Spleen (tissue), 7 donors: ENCODE data around the gene CKM.

Source experiments
- POLR2A ChIP-seq, 3 donors: fragments of 450-650 bp; IDR thresholded peaks; one replicate each; pipeline ENCODE4 v1.5.1; 2017; ENCODE audit warnings: antibody characterized with exemption in 3 of 3, mild to moderate bottlenecking in 1 of 3
- TF ChIP-seq, protein P1 (sequence below), 11 experiments: fragments of 200-600 bp in 7 of 11; fragments of 450-650 bp in 4 of 11; sonication (generic) in 4 of 11; IDR thresholded peaks in 8 of 11; conservative IDR thresholded peaks in 3 of 11; 1 replicate in 7 of 11; 2 replicates in 4 of 11; pipeline versions ENCODE4 v1.4.0 to v1.8.0; 2016 to 2021; ENCODE audit warnings: antibody characterized with exemption in 11 of 11, inconsistent platforms in 4 of 11, mild to moderate bottlenecking in 1 of 11
- donor health status: DM: no; HTN: no; CAD: no; lungs with moderate emphysema.
- donor health status: DM: no; HTN: no; CAD: no.
- donor health status: DM: no; HTN: no; CAD: no.

DNA sequence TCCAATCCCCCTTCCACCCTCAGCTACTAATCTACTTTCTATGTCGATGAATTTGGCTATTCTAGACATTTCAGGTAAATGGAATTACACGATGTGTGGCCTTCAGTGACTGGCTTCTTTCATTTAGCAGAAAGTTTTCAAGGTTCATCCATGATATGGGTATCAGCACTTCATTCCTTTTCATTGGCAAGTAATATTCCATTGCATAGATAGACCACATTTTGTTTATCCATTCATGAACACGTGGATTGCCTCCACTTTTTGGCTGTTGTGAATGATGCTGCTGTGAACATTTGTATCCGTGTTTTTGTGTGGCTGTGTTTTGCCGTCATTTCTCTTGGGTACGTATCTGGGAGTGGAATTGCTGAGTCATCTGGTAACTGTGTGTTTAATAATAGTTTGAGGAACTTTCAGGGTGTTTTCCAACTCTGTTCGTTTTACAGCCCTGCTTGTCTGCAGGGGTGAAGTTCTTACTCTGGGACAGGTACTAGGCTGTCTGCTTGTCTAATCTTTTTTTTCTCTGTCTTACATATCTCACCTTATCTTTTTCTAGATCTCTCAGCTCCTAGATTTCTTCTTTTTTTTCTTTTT lies 39.1 kb downstream of the CKM start:
- TF ChIP-seq, protein P1, sequence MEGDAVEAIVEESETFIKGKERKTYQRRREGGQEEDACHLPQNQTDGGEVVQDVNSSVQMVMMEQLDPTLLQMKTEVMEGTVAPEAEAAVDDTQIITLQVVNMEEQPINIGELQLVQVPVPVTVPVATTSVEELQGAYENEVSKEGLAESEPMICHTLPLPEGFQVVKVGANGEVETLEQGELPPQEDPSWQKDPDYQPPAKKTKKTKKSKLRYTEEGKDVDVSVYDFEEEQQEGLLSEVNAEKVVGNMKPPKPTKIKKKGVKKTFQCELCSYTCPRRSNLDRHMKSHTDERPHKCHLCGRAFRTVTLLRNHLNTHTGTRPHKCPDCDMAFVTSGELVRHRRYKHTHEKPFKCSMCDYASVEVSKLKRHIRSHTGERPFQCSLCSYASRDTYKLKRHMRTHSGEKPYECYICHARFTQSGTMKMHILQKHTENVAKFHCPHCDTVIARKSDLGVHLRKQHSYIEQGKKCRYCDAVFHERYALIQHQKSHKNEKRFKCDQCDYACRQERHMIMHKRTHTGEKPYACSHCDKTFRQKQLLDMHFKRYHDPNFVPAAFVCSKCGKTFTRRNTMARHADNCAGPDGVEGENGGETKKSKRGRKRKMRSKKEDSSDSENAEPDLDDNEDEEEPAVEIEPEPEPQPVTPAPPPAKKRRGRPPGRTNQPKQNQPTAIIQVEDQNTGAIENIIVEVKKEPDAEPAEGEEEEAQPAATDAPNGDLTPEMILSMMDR (IDR thresholded peaks at IDR 0.05 in 8 of 11, conservative IDR thresholded peaks at IDR 0.05 in 3 of 11), result no peak
- no peak for TF ChIP-seq POLR2A (IDR thresholded peaks at IDR 0.05)
